Spleen (tissue), 11 donors: ENCODE measurements around the gene YIF1B. TPM values are rescaled to one million over a fixed set of nuclear protein-coding genes. Genes with fewer than 3 reads are reported as not detected.

ENCODE experiments used
- DNase-seq: peaks from one replicate; pipeline ENCODE4 v3.0.0-alpha.2; 2020
- H3K27ac ChIP-seq, 8 donors: fragments of 200-600 bp; sonication (generic) in 7 of 8; 1 replicate in 4 of 8; 2 replicates in 4 of 8; pipeline versions ENCODE4 v1.5.0 to v1.8.0; 2016 to 2021; ENCODE audit warnings: inconsistent platforms in 4 of 8, mild to moderate bottlenecking in 4 of 8, moderate library complexity in 1 of 8
- H3K27me3 ChIP-seq, 7 donors: fragments of 200-600 bp; sonication (generic) in 6 of 7; replicated peaks in 1 of 7; 1 replicate in 4 of 7; 2 replicates in 3 of 7; pipeline versions ENCODE4 v1.5.0 to v1.8.0; 2016 to 2021; ENCODE audit warnings: inconsistent platforms in 3 of 7, mild to moderate bottlenecking in 1 of 7
- H3K36me3 ChIP-seq, 6 donors: fragments of 200-600 bp; sonication (generic) in 5 of 6; 1 replicate in 4 of 6; 2 replicates in 2 of 6; pipeline versions ENCODE4 v1.5.0 to v1.8.0; 2016 to 2021; ENCODE audit warnings: inconsistent platforms in 2 of 6
- H3K4me1 ChIP-seq, 6 donors: fragments of 200-600 bp; sonication (generic) in 5 of 6; 1 replicate in 3 of 6; 2 replicates in 3 of 6; pipeline versions ENCODE4 v1.5.0 to v1.8.0; 2016 to 2021; ENCODE audit warnings: inconsistent platforms in 3 of 6
- H3K4me3 ChIP-seq, 8 donors: fragments of 200-600 bp; sonication (generic) in 7 of 8; 1 replicate in 4 of 8; 2 replicates in 4 of 8; pipeline versions ENCODE4 v1.5.0 to v1.8.0; 2016 to 2021; ENCODE audit warnings: inconsistent platforms in 4 of 8, mild to moderate bottlenecking in 4 of 8, moderate library complexity in 2 of 8
- H3K9me3 ChIP-seq, 8 donors: fragments of 200-600 bp; sonication (generic) in 7 of 8; 1 replicate in 4 of 8; 2 replicates in 4 of 8; pipeline versions ENCODE4 v1.5.0 to v1.8.0; 2016 to 2021; ENCODE audit warnings: inconsistent platforms in 4 of 8
- POLR2A ChIP-seq, 3 donors: fragments of 450-650 bp; IDR thresholded peaks; one replicate each; pipeline ENCODE4 v1.5.1; 2017; ENCODE audit warnings: antibody characterized with exemption in 3 of 3, mild to moderate bottlenecking in 1 of 3
- POLR2AphosphoS5 ChIP-seq, 3 donors: sonication (generic); formaldehyde crosslinking; IDR thresholded peaks; one replicate each; pipeline ENCODE4 v1.5.1; 2017; ENCODE audit warnings: antibody characterized with exemption in 3 of 3
- WGBS, 5 donors: extraction: QIAGEN DNeasy Blood & Tissue Kit in 3 of 5; methylation state at CpG; one replicate each; pipeline versions ENCODE4 v1.1.5 to v1.1.7; 2013 to 2018; 5-methylcytosine and 5-hydroxymethylcytosine counted together
- intact Hi-C: fragments of 100-400 bp; cut with DNase I; formaldehyde crosslinking; loops from one replicate; pipeline ENCODE4 v1.15.0; 2023; ENCODE audit warnings: low total_unique reads
- polyA plus RNA-seq, 3 donors: library from polyadenylated mRNA; stranded (reverse); fragments of 200-250 nt; gene quantifications; one replicate each; pipeline ENCODE4 v1.2.1, GENCODE V29; 2013
- total RNA-seq, 7 donors: library from RNA; depleted of rRNA in 3 of 7; stranded (reverse); fragments of >200 nt in 3 of 7; fragmentation: NEBNext Ultra II Directional in 4 of 7; extraction: Animal tissue kit (Norgen Biotek cat#: 25700) in 4 of 7; gene quantifications; one replicate each; pipeline versions ENCODE4 v1.1.0 to v1.2.1, GENCODE V29; 2016 to 2021
- TF ChIP-seq, protein P1 (sequence below), 11 experiments: fragments of 200-600 bp in 7 of 11; fragments of 450-650 bp in 4 of 11; sonication (generic) in 4 of 11; IDR thresholded peaks in 8 of 11; conservative IDR thresholded peaks in 3 of 11; 1 replicate in 7 of 11; 2 replicates in 4 of 11; pipeline versions ENCODE4 v1.4.0 to v1.8.0; 2016 to 2021; ENCODE audit warnings: antibody characterized with exemption in 11 of 11, inconsistent platforms in 4 of 11, mild to moderate bottlenecking in 1 of 11
- donor health status: healthy with polysubstance abuse.
- donor health status: DM: no; HTN: no; CAD: no; lungs with moderate emphysema.
- donor health status: DM: no; HTN: no; CAD: no.
- donor health status: Bipolar disorder and iron deficiency.
- donor health status: healthy.
- donor health status: DM: no; HTN: no; CAD: no.
- donor health status: DM: yes; HTN: yes; CAD: no.

Gene YIF1B
- total and polyA plus RNA-seq, 10 donors = 31.4 to 56.7 (median 39.5) TPM

DNA sequence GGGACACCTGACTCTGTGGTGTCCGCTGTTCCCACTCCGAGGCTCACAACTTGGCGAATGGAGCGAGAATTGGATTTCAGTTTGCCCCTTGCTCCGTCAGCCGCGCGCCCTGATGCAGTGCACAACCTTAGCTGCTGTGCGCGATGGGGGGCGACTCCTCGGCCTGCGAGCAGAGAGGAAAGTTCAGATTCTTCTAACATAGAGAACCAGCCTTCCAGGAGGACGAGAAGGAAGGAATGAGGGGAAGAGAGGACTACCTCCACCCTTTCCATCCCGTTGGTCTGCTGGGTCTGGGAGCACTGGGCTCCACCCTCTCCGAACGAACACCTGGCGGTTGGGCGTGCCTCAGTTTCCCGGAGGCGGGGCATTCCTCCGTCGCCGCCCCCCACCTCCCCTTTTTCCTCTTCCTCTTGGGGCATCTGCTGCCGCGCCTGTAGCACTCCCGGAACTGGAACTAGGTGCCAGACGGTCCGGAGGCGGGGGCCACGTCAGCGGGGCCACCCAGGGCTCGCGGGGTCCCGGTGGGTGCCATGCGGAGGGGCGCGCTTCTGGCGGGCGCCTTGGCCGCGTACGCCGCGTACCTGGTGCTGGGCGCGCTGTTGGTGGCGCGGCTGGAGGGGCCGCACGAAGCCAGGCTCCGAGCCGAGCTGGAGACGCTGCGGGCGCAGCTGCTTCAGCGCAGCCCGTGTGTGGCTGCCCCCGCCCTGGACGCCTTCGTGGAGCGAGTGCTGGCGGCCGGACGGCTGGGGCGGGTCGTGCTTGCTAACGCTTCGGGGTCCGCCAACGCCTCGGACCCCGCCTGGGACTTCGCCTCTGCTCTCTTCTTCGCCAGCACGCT is 3.9 kb upstream of the YIF1B start, which contains the start of gene KCNK6:
TSS of gene KCNK6 (plus strand) at position 425 of the 838 bp plus-strand sequence. CDS start at position 531, 106 bp downstream.
- H3K27me3 ChIP-seq = no peaks in the 10 kb centered on the region
- peaks cover 0 to 20% (median 2%) of the 10 kb centered on the region in 6 donors for H3K36me3 ChIP-seq
- TF ChIP-seq, protein P1, sequence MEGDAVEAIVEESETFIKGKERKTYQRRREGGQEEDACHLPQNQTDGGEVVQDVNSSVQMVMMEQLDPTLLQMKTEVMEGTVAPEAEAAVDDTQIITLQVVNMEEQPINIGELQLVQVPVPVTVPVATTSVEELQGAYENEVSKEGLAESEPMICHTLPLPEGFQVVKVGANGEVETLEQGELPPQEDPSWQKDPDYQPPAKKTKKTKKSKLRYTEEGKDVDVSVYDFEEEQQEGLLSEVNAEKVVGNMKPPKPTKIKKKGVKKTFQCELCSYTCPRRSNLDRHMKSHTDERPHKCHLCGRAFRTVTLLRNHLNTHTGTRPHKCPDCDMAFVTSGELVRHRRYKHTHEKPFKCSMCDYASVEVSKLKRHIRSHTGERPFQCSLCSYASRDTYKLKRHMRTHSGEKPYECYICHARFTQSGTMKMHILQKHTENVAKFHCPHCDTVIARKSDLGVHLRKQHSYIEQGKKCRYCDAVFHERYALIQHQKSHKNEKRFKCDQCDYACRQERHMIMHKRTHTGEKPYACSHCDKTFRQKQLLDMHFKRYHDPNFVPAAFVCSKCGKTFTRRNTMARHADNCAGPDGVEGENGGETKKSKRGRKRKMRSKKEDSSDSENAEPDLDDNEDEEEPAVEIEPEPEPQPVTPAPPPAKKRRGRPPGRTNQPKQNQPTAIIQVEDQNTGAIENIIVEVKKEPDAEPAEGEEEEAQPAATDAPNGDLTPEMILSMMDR (IDR thresholded peaks at IDR 0.05 in 8 of 11, conservative IDR thresholded peaks at IDR 0.05 in 3 of 11) = peak in 1 of 11 experiments; percentile 16
- TF ChIP-seq POLR2A (IDR thresholded peaks at IDR 0.05) = peak in 1 of 3 donors; percentile 11
- TF ChIP-seq POLR2AphosphoS5 (IDR thresholded peaks at IDR 0.05) = peak; percentile 81 to 86 (median 82)
- H3K4me1 ChIP-seq = peaks cover 36 to 96% (median 78%) of the 10 kb centered on the region in 6 donors
- DNase-seq = peak; percentile 88
- H3K9me3 ChIP-seq = no peaks in the 10 kb centered on the region
- H3K4me3 ChIP-seq = peak within 1 kb of the TSS; percentile 64 to 85 (median 72)
- H3K27ac ChIP-seq = peak within 1 kb of the TSS; percentile 78 to 93 (median 86)
- intact Hi-C loops = no loop called here
- WGBS, 5 donors = 1 to 7% (median 5%) methylated on average over 48 to 76 of the region's 76 CpGs

DNA sequence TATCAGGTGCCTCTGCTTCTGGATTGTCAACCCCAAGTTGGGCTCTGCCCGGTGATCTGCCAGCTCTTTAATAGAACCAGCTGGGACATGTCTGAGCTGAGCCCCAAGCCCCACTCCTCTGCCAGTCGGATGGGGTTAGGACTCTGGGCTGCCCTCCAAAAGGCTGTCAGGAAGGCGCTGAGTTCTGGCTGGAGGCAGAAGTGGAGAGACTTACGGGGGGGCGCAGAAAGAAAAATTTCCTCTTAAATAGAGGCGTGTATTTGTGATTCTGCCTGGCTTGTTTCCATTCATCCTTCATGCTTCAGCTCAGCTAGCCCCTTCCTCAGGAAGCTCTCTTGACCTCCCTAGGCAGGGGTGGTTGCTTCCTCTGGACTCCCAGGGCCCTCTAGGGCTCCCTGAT is 2.9 kb upstream of the YIF1B start:
- peak overlapping the region in 5 of 8 donors; percentile 64 to 74 (median 69) for H3K4me3 ChIP-seq
- intact Hi-C loops = no loop called here
- peak overlapping the region in 5 of 8 donors; percentile 84 to 93 (median 86) for H3K27ac ChIP-seq
- 30 to 48% (median 35%) methylated on average over 6 of the region's 6 CpGs for WGBS, 5 donors
- H3K36me3 ChIP-seq = peaks cover 0 to 11% (median 0%) of the 10 kb centered on the region in 6 donors
- TF ChIP-seq, protein P1 (IDR thresholded peaks at IDR 0.05 in 8 of 11, conservative IDR thresholded peaks at IDR 0.05 in 3 of 11) = no peak
- TF ChIP-seq POLR2A (IDR thresholded peaks at IDR 0.05) (no peak), POLR2AphosphoS5 (IDR thresholded peaks at IDR 0.05) (peak in 1 of 3 donors; percentile 18)
- no peaks in the 10 kb centered on the region for H3K9me3 ChIP-seq
- H3K4me1 ChIP-seq = peaks cover 36 to 97% (median 75%) of the 10 kb centered on the region in 6 donors
- DNase-seq = no peak
- H3K27me3 ChIP-seq = no peaks in the 10 kb centered on the region

DNA sequence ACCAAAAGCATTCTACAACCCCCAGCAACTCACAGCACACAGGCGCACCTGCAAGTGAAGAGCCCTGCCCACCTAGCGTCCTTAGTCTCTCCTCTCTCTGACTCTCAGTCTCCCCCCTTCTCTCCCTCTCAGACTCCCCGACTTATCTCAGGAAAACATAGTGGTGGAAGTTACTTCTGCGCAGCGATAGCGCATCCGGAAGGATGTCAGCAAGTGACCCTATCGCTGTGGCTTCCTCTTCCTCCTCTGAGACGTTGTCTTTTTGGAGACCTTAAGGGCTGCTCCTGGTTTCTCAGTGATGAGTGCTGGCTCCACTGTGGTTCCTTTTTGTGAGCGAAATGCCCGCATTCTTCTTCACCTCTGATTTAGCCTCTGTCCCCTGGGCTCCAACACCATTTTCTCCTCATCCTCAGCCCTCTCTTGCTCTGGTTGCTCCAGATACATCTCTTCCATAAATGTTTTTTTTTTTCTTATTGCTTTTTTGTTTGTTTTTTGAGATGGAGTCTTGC is 1.4 kb upstream of the YIF1B start:
- intact Hi-C loops = no loop called here
- WGBS, 5 donors = 9 to 19% (median 11%) methylated on average over 11 of the region's 11 CpGs
- Histone ChIP-seq H3K27ac (peak overlapping the region; percentile 72 to 93 (median 90)), H3K4me3 (peak overlapping the region; percentile 0 to 78 (median 56)), H3K9me3 (no peaks in the 10 kb centered on the region), H3K36me3 (no peaks in the 10 kb centered on the region), H3K27me3 (no peaks in the 10 kb centered on the region), H3K4me1 (peaks cover 35 to 97% (median 65%) of the 10 kb centered on the region in 6 donors)
- TF ChIP-seq POLR2AphosphoS5 (IDR thresholded peaks at IDR 0.05) (peak in 2 of 3 donors; percentile 42 to 86), POLR2A (IDR thresholded peaks at IDR 0.05) (no peak)
- peak; percentile 82 for DNase-seq

DNA sequence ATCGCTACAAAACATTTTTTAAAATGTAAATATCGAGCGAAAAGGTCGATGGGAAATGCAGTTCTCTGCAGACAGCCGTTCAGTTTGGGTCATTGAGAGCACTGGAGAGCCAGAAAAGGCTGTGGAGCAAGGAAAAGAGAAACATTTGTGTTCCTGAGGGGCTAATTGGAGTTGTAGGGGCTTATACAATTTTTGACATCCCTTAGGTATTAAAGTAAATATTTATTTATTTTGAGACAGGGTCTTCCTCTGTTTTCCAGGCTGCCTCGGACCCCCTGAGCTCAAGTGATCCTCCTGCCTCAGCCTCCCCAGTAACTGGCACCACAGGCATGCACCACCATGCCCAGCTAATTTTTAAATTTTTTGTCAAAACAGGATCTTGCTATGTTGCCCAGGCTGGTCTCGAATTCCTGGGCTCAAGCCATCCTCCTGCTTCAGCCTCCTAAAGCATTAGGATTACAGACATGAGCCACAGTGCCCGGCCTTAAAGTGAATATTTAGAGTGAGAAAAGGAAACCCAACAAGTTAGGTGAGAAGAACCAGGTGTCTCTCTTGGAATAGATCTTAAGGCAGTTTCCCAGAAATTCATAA is 825 bp upstream of the YIF1B start:
- peaks cover 29 to 92% (median 60%) of the 10 kb centered on the region in 6 donors for H3K4me1 ChIP-seq
- no peaks in the 10 kb centered on the region for H3K27me3 ChIP-seq
- DNase-seq = no peak
- TF ChIP-seq, protein P1 (IDR thresholded peaks at IDR 0.05 in 8 of 11, conservative IDR thresholded peaks at IDR 0.05 in 3 of 11) = no peak
- TF ChIP-seq POLR2A (IDR thresholded peaks at IDR 0.05) = no peak
- no peak for TF ChIP-seq POLR2AphosphoS5 (IDR thresholded peaks at IDR 0.05)
- intact Hi-C loops = no loop called here
- H3K36me3 ChIP-seq = no peaks in the 10 kb centered on the region
- H3K9me3 ChIP-seq = no peaks in the 10 kb centered on the region
- H3K4me3 ChIP-seq = peak overlapping the region; percentile 6 to 78 (median 56)
- WGBS, 5 donors = 20 to 27% (median 25%) methylated on average over 8 of the region's 8 CpGs
- peak overlapping the region; percentile 72 to 93 (median 90) for H3K27ac ChIP-seq
